Sigmoid colon (tissue), 4 donors: ENCODE measurements around the gene ZSCAN2.

Experiments
- EP300 ChIP-seq, 4 donors: sonication (generic); formaldehyde crosslinking; IDR thresholded peaks; one replicate each; pipeline ENCODE4 v1.6.1; 2017; ENCODE audit warnings: antibody characterized with exemption in 4 of 4
- POLR2A ChIP-seq, 2 donors: fragments of 450-650 bp; IDR thresholded peaks; one replicate each; pipeline ENCODE4 v1.6.1; 2016; ENCODE audit warnings: antibody characterized with exemption in 2 of 2, mild to moderate bottlenecking in 2 of 2, moderate library complexity in 2 of 2
- POLR2AphosphoS5 ChIP-seq, 4 donors: sonication (generic); formaldehyde crosslinking; IDR thresholded peaks; one replicate each; pipeline ENCODE4 v1.6.1; 2017; ENCODE audit warnings: antibody characterized with exemption in 4 of 4
- TF ChIP-seq, protein P1 (sequence below), 4 experiments: fragments of 450-650 bp in 3 of 4; fragments of 200-600 bp in 1 of 4; IDR thresholded peaks; one replicate each; pipeline ENCODE4 v1.5.1; 2016 to 2019; ENCODE audit warnings: antibody characterized with exemption in 4 of 4, mild to moderate bottlenecking in 3 of 4, moderate library complexity in 2 of 4

GRCh38 chr15:84575493-84575892 is 25.3 kb upstream of the ZSCAN2 start:
- TF ChIP-seq, protein P1, sequence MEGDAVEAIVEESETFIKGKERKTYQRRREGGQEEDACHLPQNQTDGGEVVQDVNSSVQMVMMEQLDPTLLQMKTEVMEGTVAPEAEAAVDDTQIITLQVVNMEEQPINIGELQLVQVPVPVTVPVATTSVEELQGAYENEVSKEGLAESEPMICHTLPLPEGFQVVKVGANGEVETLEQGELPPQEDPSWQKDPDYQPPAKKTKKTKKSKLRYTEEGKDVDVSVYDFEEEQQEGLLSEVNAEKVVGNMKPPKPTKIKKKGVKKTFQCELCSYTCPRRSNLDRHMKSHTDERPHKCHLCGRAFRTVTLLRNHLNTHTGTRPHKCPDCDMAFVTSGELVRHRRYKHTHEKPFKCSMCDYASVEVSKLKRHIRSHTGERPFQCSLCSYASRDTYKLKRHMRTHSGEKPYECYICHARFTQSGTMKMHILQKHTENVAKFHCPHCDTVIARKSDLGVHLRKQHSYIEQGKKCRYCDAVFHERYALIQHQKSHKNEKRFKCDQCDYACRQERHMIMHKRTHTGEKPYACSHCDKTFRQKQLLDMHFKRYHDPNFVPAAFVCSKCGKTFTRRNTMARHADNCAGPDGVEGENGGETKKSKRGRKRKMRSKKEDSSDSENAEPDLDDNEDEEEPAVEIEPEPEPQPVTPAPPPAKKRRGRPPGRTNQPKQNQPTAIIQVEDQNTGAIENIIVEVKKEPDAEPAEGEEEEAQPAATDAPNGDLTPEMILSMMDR (IDR thresholded peaks at IDR 0.05): no peak
- TF ChIP-seq EP300 (IDR thresholded peaks at IDR 0.05): no peak
- TF ChIP-seq POLR2A (IDR thresholded peaks at IDR 0.05): no peak
- TF ChIP-seq POLR2AphosphoS5 (IDR thresholded peaks at IDR 0.05): no peak
